GM12892 (cell line): ENCODE data around the gene HDGFL3.

Experiments
- POLR2A ChIP-seq: IDR thresholded peaks from 2 replicates; pipeline ENCODE4 v1.6.1; 2011; ENCODE audit warnings: low read depth, low read length, control low read depth
- POLR2AphosphoS5 ChIP-seq: IDR thresholded peaks from 2 replicates; pipeline ENCODE4 v1.6.1; 2011; ENCODE audit warnings: low read depth, low read length, control low read depth

GRCh38 chr15:83132861-83133523 lies 74.6 kb downstream of the HDGFL3 start:
- TF ChIP-seq POLR2A, result no peak
- no peak for TF ChIP-seq POLR2AphosphoS5
